PC-3 (cell line): ENCODE results near the gene JMJD6. TPM values are rescaled to one million over a fixed set of nuclear protein-coding genes. Genes with fewer than 3 reads are reported as not detected.
"Not testable (repeated sequence)": the region's sequence is repeated elsewhere in the genome, so short reads cannot be mapped to it uniquely, and the experiment has no call there.

Experiments
- ATAC-seq: fragments of 200-7000 bp; cut with Tn5 transposase; 2 replicates; pipeline ENCODE4 v1.9.1; 2020; ENCODE audit warnings: mild to moderate bottlenecking, moderate library complexity
- BruUV-seq: library from RNA; stranded (reverse); fragments of 400-500 nt; replicated peaks from 2 replicates; lab custom pipeline; 2021; lab: Mats Ljungman, UMichigan
- CTCF ChIA-PET: fragments of 300-600 bp; sonication (Branson Sonifier 250); formaldehyde crosslinking; loops from one replicate; lab custom pipeline; 2022; ENCODE audit warnings: antibody characterized with exemption; lab: Charles Lee
- POLR2A ChIA-PET: fragments of 300-600 bp; sonication (Branson Sonifier 250); formaldehyde crosslinking; loops from one replicate; lab custom pipeline; 2022; ENCODE audit warnings: antibody characterized with exemption; ENCODE audit not compliant: unreplicated experiment; lab: Charles Lee
- DNase-seq: peaks from one replicate; pipeline ENCODE4 v3.0.0-alpha.2; 2015
- H2AFZ ChIP-seq: fragments of 300-600 bp; sonication (generic); 2 replicates; pipeline ENCODE4 v1.6.0; 2016; ENCODE audit warnings: antibody characterized with exemption, low read length
- H3F3A ChIP-seq: fragments of 300-600 bp; sonication (generic); one replicate; pipeline ENCODE4 v1.6.0; 2017; ENCODE audit warnings: antibody characterized with exemption, low read length, control low read depth, mild to moderate bottlenecking; ENCODE audit not compliant: unreplicated experiment
- H3K27ac ChIP-seq: fragments of 300-600 bp; sonication (generic); 2 replicates; pipeline ENCODE4 v1.5.1; 2016; ENCODE audit warnings: mild to moderate bottlenecking, low read length
- H3K27me3 ChIP-seq: fragments of 300-600 bp; sonication (generic); 2 replicates; pipeline ENCODE4 v1.6.1; 2016; ENCODE audit warnings: low read length, mixed read lengths
- H3K36me3 ChIP-seq: fragments of 300-600 bp; sonication (generic); 2 replicates; pipeline ENCODE4 v1.6.1; 2016; ENCODE audit warnings: low read depth, mixed run types, low read length, mixed read lengths
- H3K4me1 ChIP-seq: fragments of 300-600 bp; sonication (generic); 2 replicates; pipeline ENCODE4 v1.5.1; 2016; ENCODE audit warnings: low read length; ENCODE audit not compliant: insufficient read depth
- H3K4me2 ChIP-seq: fragments of 300-600 bp; sonication (generic); 2 replicates; pipeline ENCODE4 v1.6.0; 2016; ENCODE audit warnings: low read length
- H3K4me3 ChIP-seq: fragments of 300-600 bp; sonication (generic); 2 replicates; pipeline ENCODE4 v1.5.1; 2016; ENCODE audit warnings: mild to moderate bottlenecking, low read length, mixed read lengths
- H3K79me2 ChIP-seq: fragments of 300-600 bp; sonication (generic); 2 replicates; pipeline ENCODE4 v1.6.1; 2017; ENCODE audit warnings: low read length, mixed read lengths
- H3K9ac ChIP-seq: fragments of 300-600 bp; sonication (generic); 2 replicates; pipeline ENCODE4 v1.6.0; 2016; ENCODE audit warnings: mild to moderate bottlenecking, low read length
- H3K9me2 ChIP-seq: fragments of 300-600 bp; sonication (generic); replicated peaks from 2 replicates; pipeline ENCODE4 v1.6.1; 2016; ENCODE audit warnings: mixed run types, low read length, mixed read lengths
- H3K9me3 ChIP-seq: fragments of 300-600 bp; sonication (generic); 2 replicates; pipeline ENCODE4 v1.6.1; 2016; ENCODE audit warnings: low read length, mixed read lengths
- H4K20me1 ChIP-seq: fragments of 300-600 bp; sonication (generic); 2 replicates; pipeline ENCODE4 v1.6.1; 2016; ENCODE audit warnings: low read length, mixed read lengths
- CTCF ChIP-seq: fragments of 300-600 bp; sonication (generic); conservative IDR thresholded peaks from 2 replicates; pipeline ENCODE4 v1.5.1; 2017; ENCODE audit warnings: antibody characterized with exemption, low read depth, mild to moderate bottlenecking, low read length
- EZH2 ChIP-seq: fragments of 300-600 bp; sonication (generic); IDR thresholded peaks from one replicate; pipeline ENCODE4 v1.6.1; 2017; ENCODE audit warnings: antibody characterized with exemption, mild to moderate bottlenecking, low read length; ENCODE audit not compliant: unreplicated experiment
- EZH2phosphoT487 ChIP-seq: fragments of 300-600 bp; sonication (generic); IDR thresholded peaks from 2 replicates; pipeline ENCODE4 v1.6.1; 2018; ENCODE audit warnings: mild to moderate bottlenecking, antibody characterized with exemption, low read length, borderline replicate concordance
- intact Hi-C: fragments of 100-400 bp; cut with micrococcal nuclease; formaldehyde crosslinking; loops from 2 replicates; pipeline ENCODE4 v1.9.0; 2023
- total RNA-seq: library from RNA; depleted of rRNA; stranded (reverse); fragments of >200 nt; gene quantifications from 2 replicates; pipeline ENCODE4 v1.2.3, GENCODE V29; 2014

The JMJD6 gene
- total RNA-seq, 1 experiment from 2014 or later, result 39.0 TPM

GRCh38 chr17:76751416-76751993 is 25.1 kb upstream of the JMJD6 start:
- no peak overlapping the region for H3K4me2 ChIP-seq
- peaks cover 6% of the 10 kb centered on the region; the same call in 1 of the 2 replicates for H3K36me3 ChIP-seq
- H3F3A ChIP-seq, result no peaks in the 10 kb centered on the region
- H3K27me3 ChIP-seq, result no peaks in the 10 kb centered on the region
- no peaks in the 10 kb centered on the region for H4K20me1 ChIP-seq
- no peak for DNase-seq
- H3K4me1 ChIP-seq, result no peaks in the 10 kb centered on the region
- no peak for TF ChIP-seq CTCF
- TF ChIP-seq EZH2phosphoT487, result no peak
- TF ChIP-seq EZH2, result no peak
- no peaks in the 10 kb centered on the region for H3K79me2 ChIP-seq
- POLR2A ChIA-PET, result no interaction called here
- no peaks in the 10 kb centered on the region for H3K9me2 ChIP-seq
- no peak overlapping the region for H3K9ac ChIP-seq
- intact Hi-C loops, result no loop called here
- H3K4me3 ChIP-seq, result no peak overlapping the region
- CTCF ChIA-PET, result no interaction called here
- H2AFZ ChIP-seq, result no peak overlapping the region
- no peaks in the 10 kb centered on the region for H3K9me3 ChIP-seq
- no peak for ATAC-seq
- no TSS peak for BruUV-seq
- H3K27ac ChIP-seq, result no peak overlapping the region

GRCh38 chr17:76748657-76749056 is 22.3 kb upstream of the JMJD6 start:
- no TSS peak for BruUV-seq
- H3K9me2 ChIP-seq, result no peaks in the 10 kb centered on the region
- ChIA-PET CTCF (no interaction called here), POLR2A (no interaction called here)
- ATAC-seq, result no peak
- no peak overlapping the region for H3K9ac ChIP-seq
- H4K20me1 ChIP-seq, result no peaks in the 10 kb centered on the region
- no peaks in the 10 kb centered on the region for H3K4me1 ChIP-seq
- peaks cover 31% of the 10 kb centered on the region for H3K36me3 ChIP-seq
- no peak overlapping the region for H3K27ac ChIP-seq
- TF ChIP-seq CTCF (no peak), EZH2phosphoT487 (no peak), EZH2 (no peak)
- H3K27me3 ChIP-seq, result no peaks in the 10 kb centered on the region
- H3K4me3 ChIP-seq, result no peak overlapping the region
- no peak overlapping the region for H2AFZ ChIP-seq
- no peak for DNase-seq
- H3F3A ChIP-seq, result no peaks in the 10 kb centered on the region
- no peaks in the 10 kb centered on the region for H3K9me3 ChIP-seq
- H3K79me2 ChIP-seq, result no peaks in the 10 kb centered on the region
- intact Hi-C loops, result no loop called here
- no peak overlapping the region for H3K4me2 ChIP-seq

GRCh38 chr17:76747716-76748363 is 21.4 kb upstream of the JMJD6 start:
- no peaks in the 10 kb centered on the region for H3K9me2 ChIP-seq
- intact Hi-C loops, result no loop called here
- no peaks in the 10 kb centered on the region for H3K9me3 ChIP-seq
- H3F3A ChIP-seq, result no peaks in the 10 kb centered on the region
- H3K4me1 ChIP-seq, result no peaks in the 10 kb centered on the region
- DNase-seq (no peak), ATAC-seq (no peak)
- TF ChIP-seq CTCF, result no peak
- TF ChIP-seq EZH2, result no peak
- TF ChIP-seq EZH2phosphoT487, result no peak
- no peaks in the 10 kb centered on the region for H4K20me1 ChIP-seq
- no TSS peak for BruUV-seq
- ChIA-PET CTCF (no interaction called here), POLR2A (no interaction called here)
- peaks cover 31% of the 10 kb centered on the region for H3K36me3 ChIP-seq
- no peak overlapping the region for H3K4me3 ChIP-seq
- no peak overlapping the region for H2AFZ ChIP-seq
- H3K79me2 ChIP-seq, result no peaks in the 10 kb centered on the region
- no peak overlapping the region for H3K4me2 ChIP-seq
- no peaks in the 10 kb centered on the region for H3K27me3 ChIP-seq
- no peak overlapping the region for H3K27ac ChIP-seq
- H3K9ac ChIP-seq, result no peak overlapping the region

GRCh38 chr17:76745785-76746184 is 19.4 kb upstream of the JMJD6 start:
- H4K20me1 ChIP-seq, H3K9me2 ChIP-seq, H3K4me1 ChIP-seq, H3F3A ChIP-seq, intact Hi-C loops, H3K4me2 ChIP-seq, H3K4me3 ChIP-seq, POLR2A ChIA-PET, H3K9ac ChIP-seq, H2AFZ ChIP-seq, H3K9me3 ChIP-seq, H3K27ac ChIP-seq, CTCF ChIA-PET, BruUV-seq, H3K27me3 ChIP-seq, H3K79me2 ChIP-seq: not testable (repeated sequence)
- peak; percentile 51 for DNase-seq
- peak; percentile 73 for ATAC-seq
- peaks cover 34% of the 10 kb centered on the region for H3K36me3 ChIP-seq
